GM18499 (cell line): Measurements from ENCODE around the gene IPO4.

Experiments
- ATAC-seq: cut with Tn5 transposase; IDR thresholded peaks from one replicate; pipeline ENCODE4 v1.9.1; 2021; ENCODE audit warnings: moderate number of reproducible peaks; ENCODE audit not compliant: insufficient read depth, unreplicated experiment

The IPO4 gene

GRCh38 chr14:24178399-24179178, 10.0 kb downstream of the IPO4 start:
- ATAC-seq, result no peak

- ATAC-seq, result no peak
These were observed 10.7 kb downstream of the IPO4 start for GRCh38 chr14:24177891-24178290.

GRCh38 chr14:24177041-24177825, 11.4 kb downstream of the IPO4 start:
- ATAC-seq, result no peak

GRCh38 chr14:24176599-24176998, 12.0 kb downstream of the IPO4 start:
- no peak for ATAC-seq

- no peak for ATAC-seq
These were observed 15.7 kb downstream of the IPO4 start for GRCh38 chr14:24172871-24173281.

- peak; percentile 3 for ATAC-seq
These were observed 16.3 kb downstream of the IPO4 start for GRCh38 chr14:24172261-24172860.

- peak; percentile 78 for ATAC-seq
These were observed 17.0 kb downstream of the IPO4 start, which contains the start of gene REC8 for GRCh38 chr14:24171422-24172260. Gene REC8 (plus strand): TSS chr14:24172080. CDS start chr14:24172553, 473 bp downstream.

GRCh38 chr14:24167469-24168114, 21.0 kb downstream of the IPO4 start:
- ATAC-seq, result no peak

- no peak for ATAC-seq
These were observed 22.8 kb downstream of the IPO4 start for GRCh38 chr14:24165785-24166184.

GRCh38 chr14:24164518-24164991, 24.1 kb downstream of the IPO4 start:
- ATAC-seq, result no peak

- no peak for ATAC-seq
These were observed 26.5 kb downstream of the IPO4 start for GRCh38 chr14:24162093-24162492.

GRCh38 chr14:24160850-24161804, 27.5 kb downstream of the IPO4 start, which contains the start of gene IRF9:
Gene IRF9 (plus strand): TSS chr14:24161265. CDS start chr14:24162145, 880 bp downstream.
- ATAC-seq, result peak; percentile 67

- ATAC-seq, result no peak
These were observed 28.1 kb downstream of the IPO4 start for GRCh38 chr14:24160499-24160849.

GRCh38 chr14:24159777-24160498, 28.7 kb downstream of the IPO4 start:
- ATAC-seq, result no peak

GRCh38 chr14:24157331-24157730, 31.3 kb downstream of the IPO4 start:
- no peak for ATAC-seq

GRCh38 chr14:24156840-24157239, 31.8 kb downstream of the IPO4 start:
- no peak for ATAC-seq

- no peak for ATAC-seq
These were observed 33.5 kb downstream of the IPO4 start for GRCh38 chr14:24155100-24155499.
